Upper lobe of left lung (tissue), 4 donors: ENCODE measurements around the gene ALKBH8.

Experiments used
- CTCF ChIP-seq, 6 experiments: fragments of 450-650 bp in 4 of 6; fragments of 200-600 bp in 2 of 6; sonication (generic) in 2 of 6; IDR thresholded peaks; one replicate each; pipeline ENCODE4 v1.5.1; 2016 to 2019; ENCODE audit warnings: antibody characterized with exemption in 6 of 6
- POLR2A ChIP-seq, 4 donors: fragments of 450-650 bp; IDR thresholded peaks; one replicate each; pipeline ENCODE4 v1.5.1; 2016 to 2017; ENCODE audit warnings: antibody characterized with exemption in 4 of 4, mild to moderate bottlenecking in 2 of 4

- no peak for TF ChIP-seq CTCF (IDR thresholded peaks at IDR 0.05)
- no peak for TF ChIP-seq POLR2A (IDR thresholded peaks at IDR 0.05)
Observed at GRCh38 chr11:107564877-107565218, 687 bp downstream of the ALKBH8 start.
